Parathyroid adenoma (tissue), 2 donors: ENCODE results near the gene CDH26.

Experiments
- H2AFZ ChIP-seq: fragments of 300-600 bp; sonication (generic); one replicate; pipeline ENCODE4 v1.7.0; 2017; ENCODE audit warnings: antibody characterized with exemption, mild to moderate bottlenecking
- H3K27ac ChIP-seq: fragments of 300-600 bp; sonication (generic); one replicate; pipeline ENCODE4 v1.7.0; 2017
- H3K27me3 ChIP-seq: fragments of 300-600 bp; sonication (generic); one replicate; pipeline ENCODE4 v1.7.0; 2017; ENCODE audit warnings: low read length; ENCODE audit not compliant: control insufficient read depth, insufficient read depth
- H3K36me3 ChIP-seq: fragments of 300-600 bp; sonication (generic); one replicate; pipeline ENCODE4 v1.7.0; 2017; ENCODE audit warnings: low read length; ENCODE audit not compliant: control insufficient read depth, insufficient read depth
- H3K4me1 ChIP-seq: fragments of 300-600 bp; sonication (generic); one replicate; pipeline ENCODE4 v1.7.0; 2017; ENCODE audit warnings: control low read depth
- H3K4me2 ChIP-seq: fragments of 300-600 bp; sonication (generic); one replicate; pipeline ENCODE4 v1.7.0; 2017; ENCODE audit warnings: low read length
- H3K4me3 ChIP-seq: fragments of 300-600 bp; sonication (generic); one replicate; pipeline ENCODE4 v1.7.0; 2017; ENCODE audit warnings: low read depth, low read length
- H3K79me2 ChIP-seq: fragments of 300-600 bp; sonication (generic); one replicate; pipeline ENCODE4 v1.7.0; 2017; ENCODE audit warnings: control low read depth
- H3K9ac ChIP-seq: fragments of 300-600 bp; sonication (generic); one replicate; pipeline ENCODE4 v1.7.0; 2017; ENCODE audit warnings: mild to moderate bottlenecking
- H3K9me3 ChIP-seq: fragments of 300-600 bp; sonication (generic); one replicate; pipeline ENCODE4 v1.7.0; 2017; ENCODE audit warnings: low read length; ENCODE audit not compliant: control insufficient read depth
- TF ChIP-seq, protein P1 (sequence below): fragments of 300-600 bp; sonication (generic); IDR thresholded peaks from one replicate; pipeline ENCODE4 v1.7.0; 2017; ENCODE audit warnings: antibody characterized with exemption, mild to moderate bottlenecking
- donor health status: primary hyperparathyroidism.

CDH26 gene

DNA sequence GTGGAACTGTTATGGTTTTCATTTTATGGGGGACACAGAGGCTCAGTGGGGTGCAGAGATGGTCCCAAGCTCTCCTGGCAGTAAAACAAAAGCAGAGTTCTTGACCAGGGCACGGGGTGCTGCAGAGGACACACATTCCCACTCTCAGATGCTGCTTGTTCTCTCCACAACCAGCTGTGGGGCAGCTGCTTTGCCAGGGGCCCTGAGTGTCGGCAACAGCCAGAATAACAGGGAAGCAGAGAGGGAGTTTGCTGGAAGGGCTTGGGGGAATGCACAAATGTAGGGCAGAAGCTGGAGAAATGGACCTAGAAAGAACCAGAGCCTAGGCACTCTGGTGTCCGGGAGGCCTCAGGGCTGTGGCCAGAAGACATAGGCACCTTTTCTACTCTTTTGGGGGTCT lies 93.7 kb downstream of the CDH26 start:
- no peak overlapping the region for H3K9ac ChIP-seq
- no peak overlapping the region for H3K4me2 ChIP-seq
- no peaks in the 10 kb centered on the region for H3K9me3 ChIP-seq
- TF ChIP-seq, protein P1, sequence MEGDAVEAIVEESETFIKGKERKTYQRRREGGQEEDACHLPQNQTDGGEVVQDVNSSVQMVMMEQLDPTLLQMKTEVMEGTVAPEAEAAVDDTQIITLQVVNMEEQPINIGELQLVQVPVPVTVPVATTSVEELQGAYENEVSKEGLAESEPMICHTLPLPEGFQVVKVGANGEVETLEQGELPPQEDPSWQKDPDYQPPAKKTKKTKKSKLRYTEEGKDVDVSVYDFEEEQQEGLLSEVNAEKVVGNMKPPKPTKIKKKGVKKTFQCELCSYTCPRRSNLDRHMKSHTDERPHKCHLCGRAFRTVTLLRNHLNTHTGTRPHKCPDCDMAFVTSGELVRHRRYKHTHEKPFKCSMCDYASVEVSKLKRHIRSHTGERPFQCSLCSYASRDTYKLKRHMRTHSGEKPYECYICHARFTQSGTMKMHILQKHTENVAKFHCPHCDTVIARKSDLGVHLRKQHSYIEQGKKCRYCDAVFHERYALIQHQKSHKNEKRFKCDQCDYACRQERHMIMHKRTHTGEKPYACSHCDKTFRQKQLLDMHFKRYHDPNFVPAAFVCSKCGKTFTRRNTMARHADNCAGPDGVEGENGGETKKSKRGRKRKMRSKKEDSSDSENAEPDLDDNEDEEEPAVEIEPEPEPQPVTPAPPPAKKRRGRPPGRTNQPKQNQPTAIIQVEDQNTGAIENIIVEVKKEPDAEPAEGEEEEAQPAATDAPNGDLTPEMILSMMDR, result no peak
- H2AFZ ChIP-seq, result no peak overlapping the region
- H3K27me3 ChIP-seq, result no peaks in the 10 kb centered on the region
- no peaks in the 10 kb centered on the region for H3K36me3 ChIP-seq
- H3K27ac ChIP-seq, result no peak overlapping the region
- H3K79me2 ChIP-seq, result no peaks in the 10 kb centered on the region
- no peaks in the 10 kb centered on the region for H3K4me1 ChIP-seq
- no peak overlapping the region for H3K4me3 ChIP-seq

DNA sequence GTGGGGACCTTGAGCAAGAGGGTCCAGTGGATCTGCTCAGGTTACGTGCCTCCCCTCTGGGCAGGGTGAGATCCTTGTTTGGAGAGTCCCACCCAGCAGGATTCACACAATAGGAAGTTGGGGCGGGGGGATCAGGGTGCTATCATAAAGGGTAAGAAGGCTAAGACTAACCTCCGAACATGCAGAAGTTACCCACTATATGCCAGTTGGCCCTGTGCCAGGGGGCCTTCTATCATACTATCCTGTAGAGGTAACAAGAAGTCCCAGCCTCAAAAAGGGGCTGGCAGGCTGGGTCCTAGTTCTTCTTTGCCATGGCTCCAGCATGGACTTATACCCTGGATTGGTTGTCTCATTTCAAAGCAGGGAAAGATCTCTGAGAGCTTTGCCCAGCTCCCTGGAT lies 94.1 kb downstream of the CDH26 start:
- Histone ChIP-seq H3K79me2 (no peaks in the 10 kb centered on the region), H3K27me3 (no peaks in the 10 kb centered on the region), H3K4me1 (no peaks in the 10 kb centered on the region), H3K9ac (no peak overlapping the region), H3K9me3 (no peaks in the 10 kb centered on the region), H3K36me3 (no peaks in the 10 kb centered on the region), H2AFZ (no peak overlapping the region), H3K27ac (no peak overlapping the region), H3K4me2 (no peak overlapping the region), H3K4me3 (no peak overlapping the region)
- TF ChIP-seq, protein P1, result no peak

DNA sequence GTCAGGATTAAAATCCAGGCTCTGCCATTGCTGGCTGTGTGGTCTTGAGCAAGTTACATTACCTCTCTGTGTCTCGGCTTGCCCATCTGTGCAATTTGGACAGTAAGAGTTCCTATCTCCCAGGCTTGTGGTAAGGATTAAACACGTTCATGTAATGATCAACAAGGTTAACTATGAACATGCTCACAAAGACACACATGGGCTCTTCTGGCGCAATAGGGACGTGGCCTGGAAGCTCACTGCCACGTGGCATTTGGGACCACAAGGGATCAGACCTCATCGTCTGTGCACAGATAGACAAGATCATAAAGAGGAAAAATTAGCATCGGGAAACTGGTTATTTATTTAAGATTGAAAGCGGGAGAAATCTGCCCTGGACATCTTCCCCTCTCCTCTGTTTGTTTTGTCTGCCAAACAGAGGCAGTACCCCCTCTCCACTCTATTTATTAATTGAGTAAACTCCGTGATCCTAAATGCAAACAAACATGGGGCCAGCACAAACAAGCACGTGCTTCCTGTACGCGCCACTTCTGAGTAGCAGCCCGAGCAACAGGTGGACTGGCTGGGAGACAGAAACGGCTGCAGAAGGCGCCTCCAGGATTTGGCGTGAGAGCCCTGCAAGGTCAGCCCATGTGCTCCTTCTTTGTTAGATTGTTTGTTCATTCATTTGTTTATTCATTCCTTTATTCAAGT lies 95.0 kb downstream of the CDH26 start:
- H3K36me3 ChIP-seq, result no peaks in the 10 kb centered on the region
- H3K4me3 ChIP-seq, result no peak overlapping the region
- no peaks in the 10 kb centered on the region for H3K79me2 ChIP-seq
- H3K9ac ChIP-seq, result no peak overlapping the region
- no peak overlapping the region for H3K4me2 ChIP-seq
- H2AFZ ChIP-seq, result no peak overlapping the region
- no peak overlapping the region for H3K27ac ChIP-seq
- TF ChIP-seq, protein P1, result no peak
- H3K27me3 ChIP-seq, result no peaks in the 10 kb centered on the region
- H3K9me3 ChIP-seq, result no peaks in the 10 kb centered on the region
- H3K4me1 ChIP-seq, result peaks cover 5% of the 10 kb centered on the region

DNA sequence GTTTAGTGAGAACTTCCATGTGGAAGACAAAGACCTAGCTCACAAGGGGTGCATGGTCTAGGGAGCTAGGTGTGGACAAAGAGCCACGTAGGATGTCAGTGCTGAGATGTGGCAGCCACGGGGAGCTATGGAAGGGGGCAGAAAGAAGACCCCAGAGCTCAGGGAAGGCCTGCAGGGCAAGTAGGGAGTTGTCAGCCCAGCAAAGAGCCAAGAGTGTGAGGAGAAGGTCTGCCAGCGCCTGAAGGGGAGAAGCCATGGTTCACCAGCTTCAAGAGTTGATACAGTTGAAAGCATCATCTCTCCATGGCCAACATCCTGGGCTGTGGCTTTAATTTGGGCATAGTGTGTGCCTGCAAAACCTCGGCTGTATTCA lies 95.6 kb downstream of the CDH26 start:
- no peak overlapping the region for H3K9ac ChIP-seq
- TF ChIP-seq, protein P1, result no peak
- no peaks in the 10 kb centered on the region for H3K9me3 ChIP-seq
- H2AFZ ChIP-seq, result no peak overlapping the region
- peaks cover 10% of the 10 kb centered on the region for H3K4me1 ChIP-seq
- no peaks in the 10 kb centered on the region for H3K27me3 ChIP-seq
- H3K27ac ChIP-seq, result no peak overlapping the region
- no peaks in the 10 kb centered on the region for H3K36me3 ChIP-seq
- H3K4me2 ChIP-seq, result no peak overlapping the region
- no peaks in the 10 kb centered on the region for H3K79me2 ChIP-seq
- H3K4me3 ChIP-seq, result no peak overlapping the region
